Measurements from ENCODE around the gene VPS36.

- TF ChIP-seq JUND (IDR thresholded peaks at IDR 0.05) (no peak), TAF1 (conservative IDR thresholded peaks at IDR 0.05) (no peak), CTCF (IDR thresholded peaks at IDR 0.05; ENCODE audit: low read depth, low read length, missing input control) (no peak), ATF3 (IDR thresholded peaks at IDR 0.05) (no peak), SP1 (IDR thresholded peaks at IDR 0.05) (no peak), NR2F2 (IDR thresholded peaks at IDR 0.05) (no peak), RAD21 (IDR thresholded peaks at IDR 0.05) (no peak), FOXA2 (IDR thresholded peaks at IDR 0.05) (no peak), MAX (IDR thresholded peaks at IDR 0.05) (no peak)
These were observed 67.1 kb downstream of the VPS36 start for GRCh38 chr13:52383366-52383765.
